GM18517 (cell line): ENCODE data around the gene GLUD1.

Experiments used
- ATAC-seq: cut with Tn5 transposase; IDR thresholded peaks from one replicate; pipeline ENCODE4 v1.9.1; 2021; ENCODE audit warnings: mild to moderate bottlenecking, moderate library complexity; ENCODE audit not compliant: unreplicated experiment

Gene GLUD1

DNA sequence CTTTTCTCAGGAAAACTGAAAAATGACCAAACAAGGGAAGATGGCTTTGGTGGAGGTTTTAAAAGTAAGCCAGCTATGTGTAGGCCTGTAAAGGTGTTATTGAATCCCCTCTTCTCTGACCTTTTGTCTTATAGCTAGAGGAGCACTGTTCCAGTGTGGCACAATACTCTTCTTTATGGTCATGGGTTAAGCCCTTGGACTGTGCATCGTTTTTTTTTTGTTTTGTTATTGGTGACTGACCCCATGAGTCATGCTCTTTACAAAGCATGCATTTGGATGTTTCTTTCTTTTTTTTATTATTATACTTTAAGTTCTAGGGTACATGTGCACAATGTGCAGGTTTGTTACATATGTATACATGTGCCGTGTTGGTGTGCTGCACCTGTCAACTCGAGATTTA is 94.2 kb downstream of the GLUD1 start:
- ATAC-seq = no peak
